H1 (cell line): ENCODE data around the gene LRRC74B. TPM values are rescaled to one million over a fixed set of nuclear protein-coding genes. Genes with fewer than 3 reads are reported as not detected.

Experiments
- CTCF ChIA-PET: fragments of 300-600 bp; sonication (Branson Sonifier 250); formaldehyde crosslinking; loops from one replicate; lab custom pipeline; 2021; ENCODE audit not compliant: partially characterized antibody; lab: Charles Lee
- POLR2A ChIA-PET: fragments of 300-600 bp; sonication (Branson Sonifier 250); formaldehyde crosslinking; loops from one replicate; lab custom pipeline; 2021; ENCODE audit warnings: inconsistent platforms; ENCODE audit not compliant: partially characterized antibody; lab: Charles Lee
- DNase-seq, 2 experiments: peaks; one replicate each; pipeline versions ENCODE4 v3.0.0 to v3.0.0-alpha.2; 2010 to 2022; ENCODE audit warnings: low spot score in 2 of 2, low read depth in 1 of 2, mixed read lengths in 1 of 2
- FAIRE-seq: peaks from 2 replicates; lab custom pipeline; 2011; peaks lifted over from hg19 to GRCh38; lab: Jason Lieb, UNC
- H2AFZ ChIP-seq: 2 replicates; pipeline ENCODE4 v1.8.1; 2012; ENCODE audit warnings: low read length, inconsistent platforms
- H2AK5ac ChIP-seq: 2 replicates; pipeline ENCODE4 v1.6.1; 2013; ENCODE audit warnings: low read depth, low read length
- H2BK120ac ChIP-seq: replicated peaks from 2 replicates; pipeline ENCODE3; 2013; ENCODE audit warnings: low read depth, low read length, inconsistent platforms
- H2BK12ac ChIP-seq: 2 replicates; pipeline ENCODE4 v1.6.1; 2013; ENCODE audit warnings: low read depth, low read length
- H2BK15ac ChIP-seq: 2 replicates; pipeline ENCODE4 v1.6.1; 2013; ENCODE audit warnings: low read length
- H2BK20ac ChIP-seq: 2 replicates; pipeline ENCODE4 v1.6.1; 2013; ENCODE audit warnings: low read length
- H2BK5ac ChIP-seq: 2 replicates; pipeline ENCODE4 v1.6.1; 2013; ENCODE audit warnings: low read depth, low read length
- H3K14ac ChIP-seq: 2 replicates; pipeline ENCODE4 v1.6.1; 2013; ENCODE audit warnings: inconsistent platforms; ENCODE audit not compliant: insufficient read length
- H3K18ac ChIP-seq: 2 replicates; pipeline ENCODE4 v1.6.1; 2013; ENCODE audit warnings: low read length; ENCODE audit errors: extremely low read depth
- H3K23ac ChIP-seq: 2 replicates; pipeline ENCODE4 v1.6.1; 2013; ENCODE audit warnings: inconsistent platforms; ENCODE audit not compliant: insufficient read length
- H3K23me2 ChIP-seq: 2 replicates; pipeline ENCODE4 v1.6.1; 2013; ENCODE audit warnings: low read depth, low read length
- H3K27ac ChIP-seq: 2 replicates; pipeline ENCODE4 v1.6.1; 2011; ENCODE audit warnings: low read depth, low read length, inconsistent platforms
- H3K27me3 ChIP-seq, 4 experiments: replicated peaks in 1 of 4; 1 replicate in 1 of 4; 2 replicates in 3 of 4; pipeline versions ENCODE4 v1.6.1 to v1.8.1; 2011 to 2013; ENCODE audit warnings: low read length in 3 of 4, mild to moderate bottlenecking in 3 of 4, inconsistent platforms in 2 of 4, mixed read lengths in 2 of 4, moderate library complexity in 1 of 4; ENCODE audit not compliant: control insufficient read depth in 3 of 4, insufficient read depth in 3 of 4; ENCODE audit errors: extremely low read depth in 1 of 4
- H3K36me3 ChIP-seq, 4 experiments: 2 replicates each; pipeline versions ENCODE4 v1.6.1 to v1.8.1; 2011 to 2013; ENCODE audit warnings: mild to moderate bottlenecking in 4 of 4, low read length in 3 of 4, moderate library complexity in 2 of 4, control low read depth in 1 of 4, inconsistent platforms in 1 of 4; ENCODE audit not compliant: insufficient read depth in 4 of 4, control insufficient read depth in 2 of 4
- H3K4ac ChIP-seq: replicated peaks from 2 replicates; pipeline ENCODE3; 2013; ENCODE audit warnings: low read length, low read depth, mixed read lengths, inconsistent platforms; ENCODE audit not compliant: insufficient read length
- H3K4me1 ChIP-seq, 4 experiments: replicated peaks in 1 of 4; 1 replicate in 1 of 4; 2 replicates in 3 of 4; pipeline versions ENCODE4 v1.6.1 to v1.8.1; 2011 to 2013; ENCODE audit warnings: low read length in 3 of 4, inconsistent platforms in 2 of 4, mixed read lengths in 1 of 4; ENCODE audit not compliant: insufficient read depth in 4 of 4, control insufficient read depth in 3 of 4
- H3K4me2 ChIP-seq, 2 experiments: 2 replicates each; pipeline versions ENCODE4 v1.6.1 to v1.8.1; 2011 to 2013; ENCODE audit warnings: low read depth in 2 of 2, low read length in 2 of 2, control low read depth in 1 of 2, inconsistent platforms in 1 of 2, mild to moderate bottlenecking in 1 of 2; ENCODE audit not compliant: insufficient read depth in 1 of 2
- H3K4me3 ChIP-seq, 4 experiments: fragments of 200-600, 300-600 bp in 1 of 4; sonication (generic), shearing (Covaris generic), sonication (Bioruptor Twin) in 1 of 4; 2 replicates each; pipeline versions ENCODE4 v1.5.1 to v1.8.1; 2011 to 2016; ENCODE audit warnings: low read length in 4 of 4, low read depth in 3 of 4, control low read depth in 2 of 4, inconsistent platforms in 2 of 4, mild to moderate bottlenecking in 2 of 4, mixed read lengths in 1 of 4, moderate library complexity in 1 of 4; ENCODE audit not compliant: insufficient read depth in 2 of 4; ENCODE audit errors: extremely low read depth in 1 of 4
- H3K56ac ChIP-seq: replicated peaks from 2 replicates; pipeline ENCODE3; 2013; ENCODE audit warnings: low read depth, mild to moderate bottlenecking, mixed read lengths, low read length, inconsistent platforms; ENCODE audit not compliant: insufficient read length
- H3K79me1 ChIP-seq: 2 replicates; pipeline ENCODE4 v1.6.1; 2013; ENCODE audit warnings: low read depth, low read length, control low read depth
- H3K79me2 ChIP-seq, 2 experiments: 2 replicates each; pipeline versions ENCODE4 v1.6.1 to v1.8.1; 2012 to 2013; ENCODE audit warnings: low read length in 2 of 2, mild to moderate bottlenecking in 2 of 2, inconsistent platforms in 1 of 2; ENCODE audit not compliant: insufficient read depth in 2 of 2, control insufficient read depth in 1 of 2
- H3K9ac ChIP-seq, 4 experiments: replicated peaks in 1 of 4; 1 replicate in 1 of 4; 2 replicates in 3 of 4; pipeline versions ENCODE4 v1.6.1 to v1.8.1; 2011 to 2013; ENCODE audit warnings: low read depth in 3 of 4, low read length in 3 of 4, control low read depth in 2 of 4, mild to moderate bottlenecking in 2 of 4, moderate library complexity in 2 of 4, inconsistent platforms in 1 of 4; ENCODE audit errors: extremely low read depth in 1 of 4
- H3K9me3 ChIP-seq, 2 experiments: 2 replicates each; pipeline versions ENCODE4 v1.6.1 to v1.8.1; 2012 to 2013; ENCODE audit warnings: mild to moderate bottlenecking in 2 of 2, moderate library complexity in 2 of 2, control low read depth in 1 of 2, inconsistent platforms in 1 of 2, low read depth in 1 of 2, low read length in 1 of 2, mixed read lengths in 1 of 2; ENCODE audit not compliant: insufficient read depth in 2 of 2
- H4K20me1 ChIP-seq, 2 experiments: replicated peaks in 1 of 2; 2 replicates each; pipeline versions ENCODE3 to v1.8.1; 2011 to 2013; ENCODE audit warnings: inconsistent platforms in 2 of 2, low read length in 2 of 2, mild to moderate bottlenecking in 1 of 2; ENCODE audit not compliant: insufficient read depth in 2 of 2, control insufficient read depth in 1 of 2
- H4K5ac ChIP-seq: 2 replicates; pipeline ENCODE4 v1.6.1; 2013; ENCODE audit warnings: low read length, low read depth, mixed read lengths, inconsistent platforms; ENCODE audit not compliant: insufficient read length
- H4K8ac ChIP-seq: 2 replicates; pipeline ENCODE4 v1.8.0; 2013; ENCODE audit warnings: mild to moderate bottlenecking, moderate library complexity, low read length, inconsistent platforms; ENCODE audit not compliant: insufficient read depth; ENCODE audit errors: extremely low read depth
- H4K91ac ChIP-seq: replicated peaks from 2 replicates; pipeline ENCODE3; 2013; ENCODE audit warnings: low read length, mixed read lengths, inconsistent platforms; ENCODE audit not compliant: insufficient read length
- ATF3 ChIP-seq: IDR thresholded peaks from 2 replicates; pipeline ENCODE4 v1.6.1; 2011; ENCODE audit warnings: low read depth, mild to moderate bottlenecking, low read length; ENCODE audit not compliant: insufficient read depth
- BACH1 ChIP-seq: IDR thresholded peaks from 2 replicates; pipeline ENCODE4 v1.6.1; 2012; ENCODE audit warnings: low read length, improper control_type of control experiment
- BRCA1 ChIP-seq: IDR thresholded peaks from 2 replicates; pipeline ENCODE4 v1.6.1; 2012; ENCODE audit warnings: low read depth, low read length, improper control_type of control experiment
- CREB1 ChIP-seq: IDR thresholded peaks from 2 replicates; pipeline ENCODE4 v1.6.1; 2012; ENCODE audit warnings: inconsistent platforms
- HDAC6 ChIP-seq: IDR thresholded peaks from one replicate; pipeline ENCODE4 v1.7.1; 2012; ENCODE audit warnings: low read depth, mild to moderate bottlenecking, inconsistent platforms, low read length, moderate library complexity
- JUND ChIP-seq: IDR thresholded peaks from 2 replicates; pipeline ENCODE4 v1.6.1; 2011; ENCODE audit warnings: mild to moderate bottlenecking, improper control_type of control experiment, low read length
- KDM5A ChIP-seq: fragments of 200-600 bp; IDR thresholded peaks from 2 replicates; pipeline ENCODE4 v1.7.1; 2012; ENCODE audit warnings: mild to moderate bottlenecking, low read length, inconsistent platforms, mixed read lengths
- RAD21 ChIP-seq, 2 experiments: IDR thresholded peaks in 1 of 2; conservative IDR thresholded peaks in 1 of 2; 2 replicates each; pipeline ENCODE4 v1.6.1; 2011; ENCODE audit warnings: low read depth in 2 of 2, low read length in 2 of 2, improper control_type of control experiment in 1 of 2, inconsistent platforms in 1 of 2, mild to moderate bottlenecking in 1 of 2, moderate library complexity in 1 of 2
- RFX5 ChIP-seq: IDR thresholded peaks from 2 replicates; pipeline ENCODE4 v1.6.1; 2011; ENCODE audit warnings: low read depth, low read length, improper control_type of control experiment, borderline replicate concordance
- SIRT6 ChIP-seq: IDR thresholded peaks from one replicate; pipeline ENCODE4 v1.7.1; 2012; ENCODE audit warnings: low read length, inconsistent platforms
- WGBS, 2 experiments: shearing (Covaris generic) in 1 of 2; methylation state at CpG; one replicate each; pipeline versions ENCODE4 v1.1.6 to v1.1.7; 2013 to 2015; ENCODE audit warnings: low lambda C conversion rate in 2 of 2, mixed read lengths in 2 of 2, inconsistent platforms in 1 of 2, low coverage in 1 of 2, missing lambda C conversion rate in 1 of 2; ENCODE audit not compliant: insufficient replicate concordance in 2 of 2, insufficient coverage in 1 of 2, insufficient read length in 1 of 2; ENCODE audit errors: extremely low coverage in 1 of 2, missing lambda C conversion rate in 1 of 2; 5-methylcytosine and 5-hydroxymethylcytosine counted together
- polyA plus RNA-seq, 7 experiments: library from polyadenylated mRNA; depleted of rRNA in 3 of 7; stranded (reverse) in 5 of 7; unstranded in 2 of 7; fragments of >200 nt in 5 of 7; fragments of 200-250 nt in 2 of 7; gene quantifications; 1 replicate in 5 of 7; 2 replicates in 1 of 7; 4 replicates in 1 of 7; pipeline versions ENCODE4 v1.2.1 to v1.2.3, GENCODE V29; 2011 to 2013; ENCODE audit warnings: missing spikeins in 2 of 7, mixed read lengths in 2 of 7
- total RNA-seq: library from RNA; stranded (reverse); fragmentation: NEBNext Ultra II Directional; extraction: Animal tissue kit (Norgen Biotek cat#: 25700); gene quantifications from 2 replicates; pipeline ENCODE4 v1.2.1, GENCODE V29; 2021

Gene LRRC74B
- total and polyA plus RNA-seq, 2 of the 8 experiments (the other 6 are each of a cell fraction or from before 2014, with no cell fraction given): not detected

GRCh38 chr22:21051145-21051830 is 5.5 kb downstream of the LRRC74B start:
- FAIRE-seq: no peak
- H3K4me2 ChIP-seq: peak overlapping the region; percentile 40 to 49

More at GRCh38 chr22:21051145-21051830, 5.5 kb downstream of the LRRC74B start:
- Histone ChIP-seq H3K27me3 (no peaks in the 10 kb centered on the region), H3K36me3 (no peaks in the 10 kb centered on the region), H4K91ac (peak overlapping the region; percentile 3), H3K4me1 (peaks cover 2 to 15% (median 12%) of the 10 kb centered on the region in 4 experiments; a peak in 5 of 7 replicates), H3K79me2 (no peaks in the 10 kb centered on the region), H3K9ac (peak overlapping the region in 1 of 4 experiments; percentile 9; a peak in 1 of 7 replicates), H4K5ac (no peak overlapping the region), H4K8ac (peak overlapping the region; percentile 87; the same call in 1 of the 2 replicates), H3K9me3 (no peaks in the 10 kb centered on the region), H2BK5ac (peak overlapping the region; percentile 44; the same call in 1 of the 2 replicates), H4K20me1 (no peaks in the 10 kb centered on the region), H3K14ac (no peak overlapping the region), H2BK15ac (peak overlapping the region; percentile 95; the same call in 1 of the 2 replicates), H3K18ac (peak overlapping the region; percentile 19; the same call in 1 of the 2 replicates), H3K79me1 (no peaks in the 10 kb centered on the region), H2AK5ac (no peak overlapping the region), H2BK120ac (peak overlapping the region; percentile 15), H2BK20ac (0 out of 2 replicates have a peak overlapping the region, but pooled peaks have one; percentile 72), H2BK12ac (peak overlapping the region; percentile 80; the same call in 1 of the 2 replicates), H3K56ac (no peak overlapping the region), H2AFZ (no peak overlapping the region), H3K4me3 (no peak overlapping the region), H3K23ac (no peak overlapping the region)
- WGBS, 2 experiments: 88% methylated on average over 9 of the region's 9 CpGs; no CpG with 5 or more reads in 1 of the 2 experiments
- ChIA-PET CTCF (interaction anchor here (0.7 to 1.4 kb wide), 5 partner anchors 15 to 50 kb away, joined by 3 to 4 read pairs (median 3); no protein-coding TSS in a partner anchor), POLR2A (no interaction called here)
- DNase-seq: no peak
- TF ChIP-seq BACH1: no peak
- no peak for TF ChIP-seq SIRT6
- no peak for TF ChIP-seq KDM5A
- no peak for TF ChIP-seq ATF3
- no peak for TF ChIP-seq RFX5
- no peak for TF ChIP-seq BRCA1
- no peak for TF ChIP-seq HDAC6
- no peak for TF ChIP-seq CREB1
- TF ChIP-seq RAD21 (IDR thresholded peaks at IDR 0.05 in 1 of 2, conservative IDR thresholded peaks at IDR 0.05 in 1 of 2; ENCODE audit: low read depth in 2 of 2, low read length in 2 of 2): no peak
- TF ChIP-seq JUND: no peak
- TF ChIP-seq, all 59 proteins: peak for 0
- H3K27ac ChIP-seq: no peak overlapping the region
- H3K4ac ChIP-seq: no peak overlapping the region
- no peaks in the 10 kb centered on the region for H3K23me2 ChIP-seq
